HG03575 (cell line): Measurements from ENCODE around the gene SCN2A.
A peak's percentile ranks its signal among the peaks of the same experiment; 100 is the strongest.
"Not testable (repeated sequence)": the region's sequence is repeated elsewhere in the genome, so short reads cannot be mapped to it uniquely, and the experiment has no call there.

Experiments used
- ATAC-seq: cut with Tn5 transposase; IDR thresholded peaks from one replicate; pipeline ENCODE4 v1.9.1; 2021; ENCODE audit not compliant: unreplicated experiment, insufficient number of reproducible peaks, low FRiP score; ENCODE audit errors: extremely low read depth

SCN2A gene

GRCh38 chr2:165295643-165296042, 56.4 kb downstream of the SCN2A start:
- no peak for ATAC-seq

DNA sequence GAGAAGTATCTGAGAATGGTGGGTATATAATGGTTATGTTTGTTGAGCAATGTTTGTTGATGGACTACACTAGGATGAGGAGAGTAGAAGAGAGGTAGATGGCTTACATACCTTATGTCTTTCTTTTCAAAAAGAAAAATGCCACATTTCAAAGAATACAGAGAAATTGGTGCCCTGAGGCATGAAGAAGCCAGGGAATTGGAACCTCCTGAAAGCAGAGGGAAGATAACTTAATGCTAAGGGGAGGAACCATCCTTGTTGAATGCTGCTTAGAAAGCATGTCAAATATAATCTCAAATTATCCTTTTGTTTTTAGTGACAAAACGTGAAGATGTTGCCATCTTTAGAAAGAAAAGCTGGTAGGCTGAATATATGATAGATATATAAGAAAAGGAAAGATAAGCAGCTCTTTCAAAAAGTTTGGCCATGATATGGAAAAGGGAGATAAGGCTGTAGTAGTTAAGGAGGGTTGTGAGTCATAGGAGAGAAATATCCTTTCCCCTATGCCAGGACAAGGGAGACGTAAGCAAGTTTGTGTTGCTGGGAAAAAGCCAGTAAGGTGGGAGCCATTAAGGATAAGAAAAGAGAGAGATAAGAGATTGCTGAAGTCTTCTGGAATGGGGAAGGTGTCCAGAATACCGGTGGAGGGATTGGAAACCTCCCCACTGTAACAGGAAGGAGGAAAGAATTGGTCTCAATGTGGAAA, 66.3 kb downstream of the SCN2A start:
- ATAC-seq: no peak

- no peak for ATAC-seq
Observed at GRCh38 chr2:165307317-165307716, 68.1 kb downstream of the SCN2A start.

- ATAC-seq: no peak
Observed at GRCh38 chr2:165311949-165312348, 72.7 kb downstream of the SCN2A start.

- no peak for ATAC-seq
Observed at GRCh38 chr2:165312999-165313398, 73.8 kb downstream of the SCN2A start.

- no peak for ATAC-seq
Observed at GRCh38 chr2:165313509-165313908, 74.3 kb downstream of the SCN2A start.

GRCh38 chr2:165328272-165328671, 89.1 kb downstream of the SCN2A start:
- no peak for ATAC-seq

DNA sequence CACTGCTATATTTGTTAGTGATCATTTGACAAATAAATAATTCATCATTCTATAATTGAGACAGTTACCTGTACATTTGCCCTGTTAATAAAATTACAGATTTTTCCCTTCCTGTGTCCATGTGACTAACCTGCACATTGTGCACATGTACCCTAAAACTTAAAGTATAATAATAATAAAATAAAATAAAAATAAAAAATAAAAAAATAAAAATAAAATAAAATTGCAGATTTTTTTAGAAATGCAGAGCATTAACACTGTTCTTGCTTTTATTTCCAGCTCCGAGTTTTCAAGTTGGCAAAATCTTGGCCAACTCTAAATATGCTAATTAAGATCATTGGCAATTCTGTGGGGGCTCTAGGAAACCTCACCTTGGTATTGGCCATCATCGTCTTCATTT, 105.1 kb downstream of the SCN2A start:
- not testable (repeated sequence) for ATAC-seq

DNA sequence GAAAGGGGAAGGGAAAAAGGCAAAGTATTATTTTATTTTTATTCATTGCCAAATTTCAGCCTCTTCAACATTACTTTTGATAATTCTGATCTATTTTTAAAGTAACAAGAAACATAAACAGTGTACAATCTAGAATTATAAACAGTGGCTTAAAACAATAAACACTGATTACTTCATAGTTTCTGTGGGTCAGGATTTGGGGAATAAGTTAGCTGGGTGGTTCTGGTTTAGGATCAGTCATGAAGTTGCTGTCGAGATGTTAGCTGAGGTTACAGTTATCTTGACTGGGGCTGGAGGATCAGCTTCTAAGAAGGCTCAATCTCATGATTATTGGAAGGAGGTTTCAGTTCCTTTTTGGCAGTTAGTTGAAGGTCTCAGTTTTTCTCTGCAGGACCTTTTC, 109.2 kb downstream of the SCN2A start:
- no peak for ATAC-seq

- ATAC-seq: no peak
Observed at GRCh38 chr2:165349181-165349580, 110.0 kb downstream of the SCN2A start.

DNA sequence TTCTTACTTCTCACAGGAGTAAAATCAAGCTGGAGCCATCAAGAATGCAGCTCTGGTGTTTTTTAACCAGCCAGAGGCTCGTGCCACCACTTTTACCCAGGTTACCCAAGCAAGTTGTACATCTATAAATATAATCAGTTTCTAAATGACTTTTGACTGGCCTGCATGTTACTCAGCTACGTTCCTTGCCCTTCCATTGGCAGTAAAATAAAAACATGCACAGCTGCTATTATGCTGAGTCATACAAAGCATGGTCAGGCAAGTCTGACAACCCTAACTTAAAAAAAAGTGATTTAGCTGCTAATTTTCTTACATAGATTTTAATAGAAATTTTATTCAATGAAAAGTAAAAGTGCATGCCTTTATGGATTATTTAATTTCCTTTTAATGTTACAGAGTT, 118.5 kb downstream of the SCN2A start:
- ATAC-seq: peak; percentile 88

- ATAC-seq: no peak
Observed at GRCh38 chr2:165361514-165361913, 122.3 kb downstream of the SCN2A start.

GRCh38 chr2:165369131-165369897, 130.1 kb downstream of the SCN2A start:
- ATAC-seq: no peak

DNA sequence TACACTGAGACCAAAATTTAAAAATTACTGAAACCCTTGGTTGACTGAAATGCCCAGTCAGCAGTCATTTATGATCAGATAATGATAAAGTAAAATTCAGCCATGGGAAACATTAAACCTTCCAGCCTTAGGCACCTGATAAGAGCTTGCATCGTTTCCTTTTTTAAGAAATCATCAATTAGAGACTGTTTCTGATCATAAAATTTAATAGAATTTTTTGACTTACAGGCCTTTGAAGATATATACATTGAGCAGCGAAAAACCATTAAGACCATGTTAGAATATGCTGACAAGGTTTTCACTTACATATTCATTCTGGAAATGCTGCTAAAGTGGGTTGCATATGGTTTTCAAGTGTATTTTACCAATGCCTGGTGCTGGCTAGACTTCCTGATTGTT, 130.7 kb downstream of the SCN2A start:
- no peak for ATAC-seq

DNA sequence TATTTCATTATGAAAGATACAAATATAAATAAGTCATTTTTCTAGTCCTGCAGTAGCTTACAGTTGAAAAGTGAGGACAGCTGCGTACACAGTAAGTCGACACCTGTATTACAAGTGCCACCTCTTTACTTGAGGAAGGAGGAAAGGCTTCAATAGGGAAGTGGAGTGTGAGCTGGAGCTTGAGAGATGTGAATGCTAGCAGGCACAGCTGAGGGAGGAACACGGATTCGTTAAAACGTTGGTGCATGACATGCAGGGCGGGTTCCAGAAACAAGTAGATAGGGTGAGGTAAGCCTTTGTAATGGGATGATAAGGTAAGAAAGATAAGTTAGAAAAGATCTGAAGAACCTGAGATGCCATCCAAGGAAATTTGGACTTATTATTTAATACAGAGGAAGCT, 132.1 kb downstream of the SCN2A start:
- no peak for ATAC-seq

GRCh38 chr2:165373278-165374010, 134.2 kb downstream of the SCN2A start:
- ATAC-seq: no peak

DNA sequence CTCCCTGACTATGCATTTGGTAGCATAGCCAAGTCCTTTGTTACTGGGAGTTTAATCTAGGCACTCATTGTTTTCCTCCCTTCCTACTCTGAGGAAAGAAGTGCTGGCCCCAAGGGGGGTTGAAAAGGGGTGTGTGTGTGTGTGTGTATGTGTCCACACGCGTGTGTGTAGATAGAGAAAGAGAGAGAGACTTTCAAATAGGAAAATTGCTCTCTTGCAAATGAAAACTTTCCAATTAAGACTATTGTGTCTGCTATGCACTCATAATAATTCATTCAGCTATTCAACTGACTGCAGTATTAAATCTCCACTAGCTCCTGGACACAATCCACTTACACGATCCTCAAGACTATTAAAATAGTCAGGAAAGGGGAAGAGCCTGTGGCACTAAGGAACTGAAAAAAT, 137.4 kb downstream of the SCN2A start:
- ATAC-seq: no peak

DNA sequence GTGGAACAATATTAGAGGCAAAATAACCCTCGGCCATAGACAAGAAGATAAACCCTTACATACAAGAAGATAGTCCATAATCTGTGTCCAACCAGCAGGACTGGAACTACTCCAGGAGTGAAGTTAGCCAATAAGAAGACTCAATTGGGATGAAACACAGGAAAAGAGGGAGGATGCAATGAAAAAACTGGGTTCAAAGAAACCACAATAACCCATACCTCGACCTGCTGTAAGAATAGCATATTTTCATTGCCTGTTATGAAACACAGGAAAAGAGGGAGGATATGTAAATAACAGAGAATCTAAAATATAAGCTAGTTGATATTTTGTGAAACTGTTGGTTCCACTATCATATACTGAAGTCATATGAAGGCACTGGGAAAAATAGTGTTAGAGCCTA, 143.1 kb downstream of the SCN2A start:
- no peak for ATAC-seq

DNA sequence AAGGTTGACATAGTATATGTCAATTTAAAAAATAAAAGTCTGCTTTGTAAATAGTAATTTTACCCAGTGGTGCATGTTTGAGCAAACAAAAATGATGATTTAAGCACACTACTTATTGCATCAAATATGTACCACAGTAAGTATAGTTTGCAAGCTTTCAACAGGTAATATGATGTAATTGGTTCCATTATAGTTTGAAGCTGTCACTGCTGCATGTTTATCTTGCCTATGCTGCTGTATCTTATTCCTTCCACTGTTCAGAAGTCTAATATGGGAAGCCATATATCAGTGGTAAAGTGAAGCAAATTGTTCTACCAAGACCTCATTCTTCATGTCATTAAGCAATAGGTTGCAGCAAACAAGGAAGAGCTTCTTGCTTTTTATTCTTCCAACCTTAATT, 151.7 kb downstream of the SCN2A start:
- no peak for ATAC-seq

- ATAC-seq: no peak
Observed at GRCh38 chr2:165391791-165392190, 152.6 kb downstream of the SCN2A start.
